Measurements from ENCODE around the gene NPTN.

DNA sequence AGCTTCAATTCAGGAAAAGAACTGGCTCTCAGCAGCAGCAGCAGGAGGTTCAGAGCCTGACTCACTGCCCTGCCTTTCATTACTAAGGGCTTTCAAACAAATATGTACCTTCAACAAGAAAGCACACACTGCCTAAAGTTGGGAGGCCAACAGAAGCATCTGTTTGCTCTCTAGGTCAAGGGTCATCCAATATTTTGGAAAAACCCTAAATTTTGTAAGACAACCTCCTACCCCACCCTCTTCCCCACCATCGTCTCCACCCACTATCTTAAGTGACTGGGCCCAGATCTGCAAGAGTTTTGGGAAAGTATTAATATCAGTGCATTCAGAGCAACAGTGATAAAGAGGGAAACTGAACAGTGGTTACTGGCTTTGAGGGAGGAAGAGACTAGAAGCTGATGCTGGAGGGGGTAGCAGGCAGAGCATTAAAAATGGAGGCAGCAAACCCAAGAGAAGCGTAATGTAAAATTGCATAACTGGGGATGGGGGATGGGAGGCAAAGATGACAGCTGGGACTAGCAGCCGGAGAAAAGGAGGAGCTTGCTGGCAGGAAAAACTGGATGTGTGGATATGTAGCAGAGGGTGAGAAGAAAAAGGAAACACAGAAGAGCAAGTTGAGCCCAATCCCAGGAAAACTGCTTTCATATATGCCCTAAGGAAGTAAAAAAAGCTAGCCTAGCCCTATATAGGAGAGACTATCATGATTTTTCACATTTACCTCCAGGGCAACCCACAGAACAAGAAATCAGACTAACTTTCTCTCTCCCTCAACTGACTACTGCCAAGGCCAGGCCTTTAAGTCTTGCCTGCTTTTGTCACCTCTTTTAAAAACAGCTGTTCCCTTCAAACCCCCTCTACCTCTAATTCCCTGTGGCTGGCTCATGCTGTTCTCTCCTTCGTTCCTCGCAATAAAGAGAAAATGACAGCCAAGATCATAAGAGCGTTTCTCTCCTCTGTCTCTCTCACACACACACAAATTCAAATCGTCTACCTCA lies 31.4 kb downstream of the NPTN start:
- no peak for TF ChIP-seq GATA3 (IDR thresholded peaks at IDR 0.05; ENCODE audit: low read depth, low read length)
- no peak for TF ChIP-seq GATA2 (IDR thresholded peaks at IDR 0.05; ENCODE audit: low read depth, low read length)
